HG03457 (cell line): ENCODE data around the gene ZBED6.
"Not testable (repeated sequence)": the region's sequence is repeated elsewhere in the genome, so short reads cannot be mapped to it uniquely, and the experiment has no call there.

Source experiments
- ATAC-seq: cut with Tn5 transposase; IDR thresholded peaks from one replicate; pipeline ENCODE4 v1.9.1; 2021; ENCODE audit warnings: moderate number of reproducible peaks; ENCODE audit not compliant: unreplicated experiment

ZBED6 gene, protein sequence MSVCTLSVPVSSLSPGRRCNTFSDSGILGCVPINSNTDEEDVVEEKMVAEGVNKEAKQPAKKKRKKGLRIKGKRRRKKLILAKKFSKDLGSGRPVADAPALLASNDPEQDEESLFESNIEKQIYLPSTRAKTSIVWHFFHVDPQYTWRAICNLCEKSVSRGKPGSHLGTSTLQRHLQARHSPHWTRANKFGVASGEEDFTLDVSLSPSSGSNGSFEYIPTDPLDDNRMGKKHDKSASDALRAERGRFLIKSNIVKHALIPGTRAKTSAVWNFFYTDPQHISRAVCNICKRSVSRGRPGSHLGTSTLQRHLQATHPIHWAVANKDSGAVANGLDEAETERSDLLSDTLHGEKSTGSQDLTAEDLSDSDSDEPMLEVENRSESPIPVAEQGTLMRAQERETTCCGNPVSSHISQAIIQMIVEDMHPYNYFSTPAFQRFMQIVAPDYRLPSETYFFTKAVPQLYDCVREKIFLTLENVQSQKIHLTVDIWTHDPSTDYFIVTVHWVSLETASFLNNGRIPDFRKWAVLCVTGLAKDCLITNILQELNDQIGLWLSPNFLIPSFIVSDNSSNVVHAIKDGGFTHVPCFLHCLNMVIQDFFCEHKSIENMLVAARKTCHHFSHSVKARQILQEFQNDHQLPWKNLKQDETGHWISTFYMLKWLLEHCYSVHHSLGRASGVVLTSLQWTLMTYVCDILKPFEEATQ (N-terminal part only)

DNA sequence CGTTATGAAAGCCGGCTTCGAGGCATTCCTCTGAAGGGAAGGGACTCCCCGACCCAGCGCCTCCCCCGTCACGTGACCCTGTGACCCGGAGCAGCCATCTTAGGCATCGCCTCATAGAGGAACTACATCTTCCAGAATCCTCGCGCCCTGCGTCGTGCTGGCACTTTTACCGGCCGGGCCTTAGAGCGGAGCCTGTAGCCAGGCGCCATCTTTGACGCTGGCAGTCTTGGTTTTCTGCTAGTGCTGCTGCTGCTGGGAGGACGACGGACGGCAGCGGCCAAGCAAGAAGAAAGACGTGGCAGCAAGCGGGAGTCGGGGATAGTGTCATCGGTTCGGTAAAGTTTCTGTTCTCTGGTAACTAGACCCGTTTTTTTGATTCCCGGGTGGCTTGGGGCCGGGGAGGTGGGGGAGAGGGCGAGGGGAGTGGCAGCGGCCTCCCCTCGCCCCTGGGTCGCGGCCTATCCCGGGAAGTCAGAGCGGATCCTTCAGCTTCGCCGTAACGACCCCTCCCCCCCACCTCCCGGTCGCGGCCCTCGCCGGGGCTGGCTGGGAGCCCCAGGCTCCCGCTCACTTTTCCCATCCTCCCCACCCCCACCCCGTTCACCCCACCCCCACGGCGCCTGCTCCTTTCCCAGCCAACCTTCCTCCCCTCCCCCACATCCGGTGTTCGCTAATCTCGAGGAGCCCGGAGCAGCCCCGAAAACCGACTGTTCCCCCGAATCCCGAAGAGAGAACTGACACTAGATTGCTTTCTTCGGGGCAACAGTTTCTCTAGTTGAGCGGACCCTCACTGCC is at the start of gene ZBED6, which contains the start of gene ZC3H11A:
Gene ZBED6 (plus strand): TSS at position 183 of the 795 bp plus-strand sequence. CDS start 1,900 bp downstream, outside the sequence.
Gene ZC3H11A (plus strand): TSS at position 183 of the 795 bp plus-strand sequence. CDS start 21,448 bp downstream, outside the sequence.
- ATAC-seq: peak; percentile 90

DNA sequence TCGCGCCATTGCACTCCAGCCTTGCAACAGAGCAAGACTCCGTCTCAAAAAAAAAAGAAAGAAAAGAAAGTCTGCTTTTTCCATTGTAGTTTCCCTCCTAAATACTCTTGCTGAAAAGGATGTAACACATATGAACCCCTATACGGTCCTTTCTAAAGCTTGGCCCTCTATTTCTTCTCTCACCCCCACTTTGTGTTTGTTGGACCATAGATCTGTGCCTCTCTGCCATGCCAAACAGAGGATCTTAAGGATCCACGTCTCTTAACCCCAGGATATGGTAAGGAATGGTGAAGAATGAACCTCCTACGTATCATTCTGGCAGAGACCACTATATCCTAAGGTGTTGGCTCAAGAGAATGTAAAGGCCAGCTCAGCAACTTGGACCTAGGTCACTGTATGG is 49.1 kb upstream of the ZBED6 start:
- ATAC-seq: no peak

DNA sequence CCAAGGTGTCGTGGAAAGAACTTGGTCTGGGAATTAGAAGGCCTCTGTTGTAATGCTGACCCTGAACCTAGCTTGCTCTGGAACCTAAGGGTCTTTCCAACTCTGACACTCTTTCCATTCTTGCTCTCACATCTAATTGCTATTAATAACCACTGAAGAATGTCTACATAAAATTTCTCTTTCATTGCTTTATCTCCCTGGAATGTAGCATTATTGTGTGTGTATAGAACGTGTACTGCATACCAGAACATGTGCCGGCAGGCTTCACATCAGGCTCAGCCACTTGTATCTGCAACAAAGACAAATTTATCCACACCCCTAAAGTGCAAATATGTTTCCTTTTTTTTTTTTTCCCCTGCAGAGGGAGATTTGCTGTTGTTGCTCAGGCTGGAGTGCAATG is 44.4 kb upstream of the ZBED6 start:
- no peak for ATAC-seq

DNA sequence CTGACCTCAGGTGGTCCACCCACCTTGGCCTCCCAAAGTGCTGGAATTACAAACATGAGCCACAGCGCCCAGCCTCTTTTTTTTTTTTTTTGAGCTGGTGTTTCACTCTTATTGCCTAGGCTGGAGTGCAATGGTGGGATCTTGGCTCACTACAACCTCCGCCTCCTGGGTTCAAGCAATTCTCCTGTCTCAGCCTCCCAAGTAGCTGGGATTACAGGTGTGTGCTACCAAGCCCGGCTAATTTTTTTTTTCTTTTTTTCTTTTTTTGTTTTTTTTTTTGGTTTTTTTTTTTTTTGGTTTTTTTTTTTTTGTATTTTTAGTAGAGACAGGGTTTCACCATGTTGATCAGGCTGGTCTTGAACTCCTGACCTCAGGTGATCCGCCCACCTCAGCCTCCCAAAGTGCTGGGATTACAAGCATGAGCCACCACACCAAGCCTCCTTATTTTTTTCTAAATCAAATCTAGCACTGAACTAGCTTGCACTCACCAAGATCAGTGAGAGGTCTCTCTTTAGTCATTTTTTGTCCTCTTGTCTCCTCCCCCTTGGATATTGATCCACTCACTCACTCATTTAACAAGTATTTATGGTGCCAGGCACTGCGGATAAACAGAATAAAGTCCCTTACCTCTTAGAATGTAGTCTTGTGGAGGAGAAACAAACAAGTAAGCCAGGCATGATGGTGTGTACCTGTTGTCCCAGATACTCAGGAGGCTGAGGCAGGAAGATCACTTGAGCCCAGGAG is 43.6 kb upstream of the ZBED6 start:
- not testable (repeated sequence) for ATAC-seq

DNA sequence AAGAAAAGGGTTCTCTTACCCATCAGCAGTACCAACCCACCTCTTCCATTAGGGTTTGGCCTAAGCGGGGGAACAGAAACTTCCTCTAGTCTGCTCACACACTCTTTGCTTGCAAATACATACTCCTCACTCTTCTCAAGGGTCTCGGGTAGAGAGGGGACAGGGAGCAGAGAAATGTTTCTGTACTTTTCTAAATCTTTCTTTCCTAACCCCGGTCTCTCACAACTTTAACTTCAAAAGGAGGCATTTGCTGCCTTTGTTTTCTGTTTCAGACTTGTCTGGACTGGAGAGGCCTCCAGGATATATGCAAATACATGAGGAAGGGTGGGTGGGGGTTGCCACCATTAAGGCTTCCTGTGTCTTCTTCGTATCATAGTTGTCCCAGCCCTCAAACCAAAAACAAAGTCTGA is 41.0 kb upstream of the ZBED6 start:
- ATAC-seq: no peak

DNA sequence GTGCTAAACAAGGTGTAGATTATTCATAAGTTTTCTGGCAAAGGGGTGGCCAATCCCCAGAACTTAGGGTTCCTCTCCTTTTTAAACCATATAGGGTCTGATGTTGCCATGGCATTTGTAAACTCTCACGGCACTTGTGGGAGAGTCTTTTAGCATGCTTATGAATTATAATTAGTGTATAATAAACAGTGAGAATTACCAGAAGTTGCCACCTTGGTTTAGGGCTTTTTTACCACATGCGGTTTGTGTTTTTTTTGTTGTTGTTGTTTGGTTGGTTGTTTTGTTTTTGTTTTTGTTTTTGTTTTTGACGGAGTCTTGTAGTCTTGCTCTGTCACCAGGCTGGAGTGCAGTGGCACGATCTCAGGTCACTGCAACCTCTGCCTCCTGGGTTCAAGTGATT is 39.4 kb upstream of the ZBED6 start:
- ATAC-seq: no peak

DNA sequence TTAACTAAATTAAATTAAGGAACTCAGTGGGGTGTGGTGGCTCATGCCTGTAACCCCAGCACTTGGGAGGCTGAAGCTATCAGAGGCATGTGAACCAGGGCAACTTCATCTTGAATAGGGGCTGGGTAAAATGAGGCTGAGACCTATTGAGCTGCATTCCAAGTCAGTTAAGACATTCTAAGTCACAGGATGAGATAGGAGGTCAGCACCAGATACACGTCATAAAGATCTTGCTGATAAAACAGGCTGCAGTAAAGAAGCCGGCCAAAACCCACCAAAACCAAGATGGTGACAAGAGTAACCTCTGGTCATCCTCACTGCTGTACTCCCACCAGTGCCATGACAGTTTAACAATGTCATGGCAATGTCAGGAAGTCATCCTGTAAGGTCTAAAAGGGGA is 36.7 kb upstream of the ZBED6 start:
- not testable (repeated sequence) for ATAC-seq

DNA sequence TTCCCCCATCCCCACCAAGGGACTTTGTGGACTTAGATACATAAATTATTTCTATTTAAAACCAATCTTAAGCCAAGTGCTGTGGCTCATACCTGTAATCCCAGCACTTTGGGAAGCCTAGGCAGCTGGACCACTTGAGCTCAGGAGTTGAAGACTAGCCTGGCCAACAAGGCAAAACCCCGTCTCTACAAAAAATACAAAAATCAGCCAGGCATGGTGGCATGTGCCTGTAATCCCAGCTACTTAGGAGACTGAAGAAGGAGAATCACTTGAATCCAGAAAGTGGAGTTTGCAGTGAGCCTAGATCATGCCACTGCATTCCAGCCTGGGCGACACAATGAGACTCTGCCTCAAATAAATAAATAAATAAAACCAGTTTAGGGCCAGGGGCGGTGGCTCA is 34.9 kb upstream of the ZBED6 start:
- ATAC-seq: no peak

DNA sequence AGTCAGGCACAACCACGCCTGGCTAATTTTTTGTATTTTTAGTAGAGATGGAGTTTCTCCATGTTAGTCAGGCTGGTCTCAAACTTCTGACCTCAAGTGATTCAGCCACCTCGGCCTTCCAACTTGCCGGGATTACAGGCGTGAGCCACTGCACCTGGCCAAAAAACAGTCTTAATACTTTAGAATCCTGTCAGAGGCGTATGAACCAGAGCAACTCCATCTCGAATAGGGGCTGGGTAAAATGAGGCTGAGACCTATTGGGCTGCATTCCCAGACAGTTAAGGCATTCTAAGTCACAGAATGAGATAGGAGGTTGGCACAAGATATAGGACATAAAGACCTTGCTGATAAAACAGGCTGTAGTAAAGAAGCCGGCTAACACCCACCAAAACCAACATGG is 33.5 kb upstream of the ZBED6 start:
- ATAC-seq: not testable (repeated sequence)

DNA sequence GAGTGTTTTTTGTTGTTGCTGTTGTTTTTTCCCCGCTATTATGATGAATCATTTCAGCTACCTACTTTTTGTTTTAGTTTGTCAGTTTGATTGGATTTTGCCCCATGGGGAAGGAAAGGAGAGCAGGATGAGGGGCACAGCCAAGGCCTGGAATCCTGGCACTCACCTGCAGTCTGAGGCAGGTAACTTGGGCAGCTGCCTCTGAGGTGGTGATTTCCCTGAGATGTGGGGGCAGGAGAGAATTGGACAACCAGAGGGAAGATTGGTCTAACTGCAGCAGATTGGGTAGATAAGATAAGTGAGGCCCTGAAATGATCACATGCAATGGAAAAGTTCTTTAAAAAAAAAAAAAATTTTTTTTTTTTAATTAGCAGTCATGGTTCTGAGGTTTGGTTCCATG is 31.9 kb upstream of the ZBED6 start:
- no peak for ATAC-seq

DNA sequence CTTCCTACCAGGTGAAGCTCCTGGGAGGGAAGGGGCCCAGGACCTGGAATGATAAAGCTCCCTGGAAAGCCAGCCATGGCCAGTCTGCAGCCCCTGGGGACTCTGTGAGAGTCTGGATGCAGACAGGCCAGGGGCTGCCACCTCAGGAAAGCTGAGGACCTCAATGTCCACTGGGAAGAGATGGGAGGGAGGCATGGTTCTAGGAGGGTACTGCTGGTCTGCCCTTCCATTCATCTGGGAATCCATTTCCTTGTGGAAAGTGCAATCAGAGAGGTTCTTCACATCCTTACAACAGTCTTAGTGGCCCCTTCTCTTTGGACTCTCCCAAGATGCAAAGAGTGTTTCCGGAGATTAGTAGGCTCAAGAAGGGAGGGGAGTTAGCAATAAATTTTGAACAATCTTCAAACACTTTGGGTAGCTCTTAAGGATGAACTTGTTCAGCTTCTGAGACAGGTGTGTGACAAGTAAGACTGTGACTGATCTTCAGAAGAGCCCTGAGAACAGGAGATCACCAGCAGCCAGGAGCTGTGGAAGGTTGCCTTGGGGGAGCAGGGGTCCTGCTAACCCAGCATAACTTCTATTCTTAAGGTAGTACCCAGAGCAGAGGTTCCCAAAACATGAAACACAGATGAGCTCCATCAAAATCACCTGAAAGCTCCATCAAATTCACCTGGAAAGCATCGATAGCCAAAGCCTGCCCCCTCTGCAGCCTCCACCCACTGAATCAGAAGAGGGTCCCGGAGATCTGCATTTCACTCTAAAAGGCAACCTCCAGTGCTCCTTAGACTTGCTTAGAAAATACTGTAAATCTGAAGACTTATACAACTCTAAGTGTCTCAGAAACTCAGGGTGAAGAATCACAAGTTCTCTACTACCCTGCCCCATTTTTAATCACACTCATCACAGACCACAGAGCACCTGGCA is 31.1 kb upstream of the ZBED6 start:
- ATAC-seq: no peak

DNA sequence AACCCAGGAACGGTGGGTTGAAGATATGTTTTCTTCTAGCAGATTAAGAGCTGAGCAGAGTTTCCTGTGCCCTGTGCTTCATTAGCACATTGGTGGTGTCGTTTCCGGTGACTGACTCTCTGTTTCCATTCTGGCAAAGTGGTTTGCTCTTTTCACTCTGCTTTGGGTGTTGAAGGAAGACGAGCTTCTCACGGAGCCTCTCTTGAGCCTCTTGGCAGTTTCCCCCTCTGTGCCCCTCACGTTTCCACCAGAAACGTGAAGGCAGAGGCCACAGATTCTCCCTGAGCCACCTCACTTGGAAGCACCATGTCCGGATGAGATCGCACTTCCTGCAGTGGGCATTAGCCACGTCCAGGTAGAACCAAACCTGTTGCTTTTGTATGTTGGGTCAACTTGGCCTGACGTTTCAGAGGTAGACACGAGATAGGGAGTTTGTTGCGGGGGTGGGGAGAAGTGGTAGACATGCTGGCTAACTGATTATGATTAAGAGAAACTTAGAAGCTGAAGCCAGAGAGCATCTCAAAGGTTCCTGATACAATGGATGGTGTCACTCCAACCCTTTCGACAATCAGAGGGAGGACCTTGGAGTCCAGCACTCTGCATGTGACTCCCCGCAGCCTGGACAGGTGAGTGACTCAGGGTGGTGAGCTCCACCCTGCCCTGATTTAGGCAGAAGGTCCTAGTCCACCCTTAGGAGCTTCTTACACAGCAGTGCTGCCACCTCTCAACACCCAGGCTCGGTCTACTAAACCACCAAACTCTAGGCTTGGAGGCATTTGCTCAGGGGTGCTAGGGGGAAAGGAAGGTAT is 30.2 kb upstream of the ZBED6 start, which contains the start of gene LAX1:
Gene LAX1 (plus strand): TSS at position 155 of the 809 bp plus-strand sequence. CDS start 383 bp downstream, at position 538.
- ATAC-seq: no peak

DNA sequence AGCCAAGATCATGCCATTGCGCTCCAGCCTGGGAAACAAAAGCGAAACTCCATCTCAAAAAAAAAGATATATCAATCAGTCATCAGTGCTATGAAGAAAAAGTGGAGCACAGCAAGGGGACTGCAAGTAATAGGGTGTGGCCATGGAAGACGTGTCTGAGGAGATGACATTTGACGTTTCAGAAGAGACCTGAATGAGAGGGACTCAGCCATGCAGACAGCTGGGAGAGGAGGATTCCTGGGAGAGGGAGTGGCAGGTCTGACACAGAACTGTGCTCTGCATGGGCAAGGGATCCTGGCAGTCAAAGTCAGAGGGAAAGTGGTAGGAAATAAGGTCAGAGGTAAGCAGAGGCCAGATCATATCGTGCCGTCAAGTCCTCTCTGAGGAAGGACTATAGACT is 27.2 kb upstream of the ZBED6 start:
- no peak for ATAC-seq

DNA sequence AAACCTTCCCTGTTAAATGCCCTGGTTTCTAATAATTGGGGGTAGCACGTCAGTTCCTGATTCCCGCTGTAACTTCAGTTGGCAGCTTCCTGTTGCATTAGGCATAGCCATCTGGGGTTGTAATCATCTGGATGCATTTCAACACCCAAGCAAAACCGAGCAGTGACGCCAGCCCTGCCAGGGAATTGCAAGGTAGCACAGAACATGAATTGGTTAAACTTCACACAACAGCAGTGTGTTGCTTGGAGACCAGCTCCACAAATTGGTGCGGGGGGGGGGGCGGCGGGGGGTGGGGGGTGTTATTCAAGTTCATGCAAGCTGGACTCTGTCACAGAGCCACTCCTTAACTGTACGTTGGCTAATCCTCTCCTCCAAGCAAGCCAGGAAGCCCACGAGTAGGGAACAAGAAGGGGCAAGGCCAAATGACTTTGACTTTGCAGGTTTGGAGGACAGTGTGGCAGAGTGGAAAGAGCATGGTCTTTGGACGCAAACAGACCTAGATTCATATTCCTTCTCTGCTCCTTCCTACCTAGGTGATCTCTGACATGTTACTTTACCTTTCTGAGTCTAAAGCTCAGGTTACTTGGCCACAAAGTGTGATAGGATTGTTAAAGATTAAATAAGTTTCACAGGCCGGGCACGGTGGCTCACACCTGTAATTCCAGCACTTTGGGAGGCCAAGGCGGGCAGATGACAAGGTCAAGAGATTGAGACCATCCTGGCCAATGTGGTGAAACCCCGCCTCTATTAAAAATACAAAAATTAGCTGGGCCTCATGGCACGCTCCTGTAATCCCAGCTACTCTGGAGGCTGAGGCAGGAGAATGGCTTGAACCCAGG is 25.7 kb upstream of the ZBED6 start:
- ATAC-seq: no peak

DNA sequence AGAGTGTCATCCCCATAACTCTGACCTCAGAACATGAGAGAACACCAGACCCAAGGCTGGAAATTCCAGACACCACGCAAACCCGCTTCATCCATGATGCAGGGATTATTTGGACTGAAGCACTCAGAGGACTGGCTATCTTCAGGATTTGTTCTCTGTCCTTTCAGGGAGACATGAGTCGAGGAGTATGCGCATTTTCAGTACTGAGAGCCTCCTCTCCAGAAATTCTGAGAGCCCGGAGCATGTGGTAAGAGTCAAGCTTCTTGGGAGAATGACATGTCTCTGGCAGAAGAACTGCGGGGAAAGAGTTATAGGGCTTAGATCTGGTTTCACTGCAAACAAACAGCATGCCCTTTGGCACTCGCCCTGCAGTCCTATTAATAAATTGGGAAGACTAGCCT is 23.5 kb upstream of the ZBED6 start:
- ATAC-seq: no peak

DNA sequence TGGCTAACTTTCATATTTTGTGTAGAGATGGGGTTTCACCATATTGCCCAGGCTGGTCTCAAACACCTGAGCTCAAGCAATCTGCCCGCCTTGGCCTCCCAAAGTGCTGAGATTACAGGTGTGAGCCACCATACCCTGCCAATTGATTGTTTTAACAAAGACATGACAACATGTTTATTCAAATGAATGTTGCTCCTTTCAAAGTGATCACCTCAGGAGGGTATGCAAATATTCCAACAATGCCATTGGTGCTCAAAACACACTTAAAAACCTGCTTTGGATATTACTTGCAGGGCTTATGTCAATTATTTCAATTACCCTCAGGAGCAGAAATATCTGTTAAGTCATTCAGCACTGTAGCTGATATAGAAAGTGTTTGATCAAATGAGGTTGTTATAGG is 22.6 kb upstream of the ZBED6 start:
- no peak for ATAC-seq

DNA sequence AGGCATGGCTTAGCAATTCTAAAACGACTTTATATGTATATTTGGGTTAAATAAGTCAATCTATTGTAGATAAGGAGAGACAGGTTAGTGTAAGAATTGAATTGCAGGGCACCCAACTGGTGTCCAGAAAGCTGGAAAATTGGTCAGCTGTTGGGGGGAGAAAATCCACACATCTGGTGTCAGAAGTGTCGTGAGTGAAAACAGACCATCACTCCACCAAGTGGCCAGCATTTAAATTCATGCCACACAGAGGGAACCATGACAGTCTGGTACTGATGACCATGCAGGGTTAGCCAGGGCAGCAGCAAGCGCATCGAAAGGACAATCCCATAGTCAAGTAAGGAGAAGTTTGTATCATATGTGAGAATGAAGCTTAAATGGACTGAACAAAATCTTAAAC is 18.8 kb upstream of the ZBED6 start:
- ATAC-seq: no peak

DNA sequence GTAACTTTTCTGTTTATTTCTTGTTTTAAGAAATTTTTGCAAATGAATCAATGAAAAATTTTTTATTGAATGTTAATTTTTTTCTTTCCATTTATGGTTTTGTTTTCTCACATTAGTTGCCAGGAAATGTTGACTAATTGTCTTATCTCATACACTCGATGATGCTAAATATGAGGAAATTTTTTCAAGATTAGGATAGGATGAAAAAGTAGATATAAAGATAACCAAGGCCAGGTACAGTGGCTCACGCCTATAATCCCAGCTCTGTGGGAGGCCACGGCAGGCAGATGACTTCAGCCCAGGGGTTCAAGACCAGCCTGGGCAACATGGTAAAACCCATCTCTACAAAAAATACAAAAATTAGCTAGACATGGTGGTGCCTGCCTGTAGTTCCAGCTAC is 17.8 kb upstream of the ZBED6 start:
- ATAC-seq: no peak
